ELF-1 (cell line): ENCODE results near the gene IKZF2.
A peak's percentile ranks its signal among the peaks of the same experiment; 100 is the strongest.

Experiments used
- DNase-seq: peaks from one replicate; pipeline ENCODE4 v3.0.0-alpha.2; 2016; ENCODE audit warnings: low read depth, low spot score

The IKZF2 gene

DNA sequence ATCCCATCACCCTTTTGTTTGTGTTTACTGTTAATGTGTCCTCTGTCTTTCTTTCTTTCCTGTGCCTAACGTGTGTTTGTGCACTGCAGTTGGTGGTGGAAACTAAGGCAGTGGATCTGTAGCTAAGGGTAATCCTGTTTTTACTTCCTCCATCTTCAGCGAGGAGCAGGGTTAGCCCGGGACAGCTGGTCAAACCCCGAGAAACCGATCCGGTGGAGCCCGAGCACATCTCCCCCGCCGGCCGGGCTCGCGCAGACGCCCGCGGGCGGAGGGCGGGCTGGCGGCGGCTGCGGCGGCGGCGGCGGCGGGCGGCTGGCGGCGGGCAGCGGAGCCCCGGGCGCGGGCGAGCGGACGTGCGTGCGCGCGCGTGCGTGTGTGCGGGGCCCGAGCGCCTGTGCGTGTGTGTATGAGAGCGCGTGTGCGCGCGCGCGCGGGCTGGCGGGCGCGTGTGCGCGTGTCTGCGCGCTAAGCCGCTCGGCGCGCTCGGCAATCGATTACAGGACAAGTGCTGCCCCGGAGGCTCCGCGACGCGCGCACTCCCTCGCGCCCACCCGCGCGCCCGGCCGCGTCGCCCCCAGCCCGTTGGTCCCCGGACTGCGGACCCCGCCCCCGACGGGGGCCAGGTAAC is at the start of gene IKZF2:
TSS of gene IKZF2 (minus strand) at position 176 of the 628 bp plus-strand sequence. CDS start 2,983 bp downstream, outside the sequence.
- DNase-seq, result peak; percentile 92

DNA sequence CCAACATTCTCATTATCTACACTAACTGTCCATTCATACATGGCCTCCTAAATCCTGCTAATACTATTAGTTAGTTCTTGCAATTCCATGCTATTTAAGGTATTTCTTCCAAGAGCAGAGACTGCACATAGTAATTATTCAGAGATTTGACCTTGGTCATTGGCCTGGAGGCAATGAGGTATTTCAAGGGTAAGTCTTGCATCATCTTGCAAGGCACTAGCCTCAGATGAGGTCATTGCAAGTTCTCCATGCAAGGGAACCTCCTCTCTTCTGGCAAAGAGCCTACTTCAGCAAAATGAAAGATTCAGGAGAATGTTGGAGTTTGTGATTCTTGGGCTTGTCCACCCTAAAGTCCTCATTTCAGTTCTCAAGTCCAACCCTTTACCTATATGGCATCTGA is 48.5 kb upstream of the IKZF2 start:
- DNase-seq, result no peak

DNA sequence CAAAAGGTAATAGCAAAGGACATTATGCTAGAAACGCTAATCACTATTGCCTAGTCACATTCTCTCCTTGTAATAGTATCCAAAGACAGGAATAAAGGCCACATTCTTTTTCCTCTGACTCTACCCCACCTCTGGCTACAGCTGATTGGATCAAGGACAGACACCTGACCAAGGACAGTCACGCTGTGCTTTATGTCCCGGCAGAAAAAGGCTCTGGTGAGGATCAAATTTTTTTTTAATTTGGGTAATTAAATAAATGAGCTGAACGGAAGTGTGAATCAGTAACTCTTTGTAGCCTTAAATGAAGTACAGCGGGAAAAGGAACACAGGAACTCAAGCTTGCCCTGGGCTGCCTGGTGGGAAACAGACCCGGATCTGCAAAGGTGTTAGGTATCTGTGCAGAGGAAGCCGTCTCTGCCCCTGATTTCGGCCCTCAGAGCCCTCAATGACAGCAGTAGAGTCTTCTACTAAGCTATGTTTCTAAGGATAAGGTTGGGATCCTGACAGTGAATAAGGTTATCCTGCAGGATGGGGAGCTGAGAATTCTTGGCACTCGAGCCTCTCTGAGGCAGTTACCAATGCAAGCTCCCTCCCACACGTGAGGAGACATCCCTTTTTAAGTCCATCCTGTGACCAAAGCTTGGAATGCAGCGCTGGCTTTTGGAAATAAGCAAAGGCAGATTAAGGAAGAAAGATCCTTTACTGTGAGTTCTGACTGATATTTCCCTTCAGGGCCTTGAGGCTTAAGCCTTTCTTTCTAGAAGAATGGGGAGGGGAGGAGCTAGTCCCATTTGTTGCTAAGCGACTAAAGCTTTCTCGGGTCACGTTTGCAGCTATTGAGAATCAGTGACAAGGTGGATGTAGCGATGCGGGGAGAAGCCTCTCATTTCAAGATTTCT is 37.8 kb upstream of the IKZF2 start:
- peak; percentile 87 for DNase-seq

DNA sequence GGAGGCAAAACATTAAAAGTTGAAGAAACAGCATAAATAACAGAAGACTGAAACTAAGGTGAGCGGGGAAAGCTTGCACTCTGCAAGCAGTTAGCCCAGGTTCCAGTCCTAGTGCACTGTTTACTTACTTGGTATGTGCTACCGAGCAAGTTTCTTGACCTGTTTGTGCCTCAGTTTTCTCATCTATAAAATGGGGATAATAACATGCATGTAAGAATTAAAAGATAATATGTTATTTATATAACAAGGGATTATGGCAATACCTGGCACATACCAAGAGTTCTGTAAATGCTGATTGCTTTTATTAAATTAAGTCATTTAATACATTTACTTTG is 37.1 kb upstream of the IKZF2 start:
- no peak for DNase-seq

DNA sequence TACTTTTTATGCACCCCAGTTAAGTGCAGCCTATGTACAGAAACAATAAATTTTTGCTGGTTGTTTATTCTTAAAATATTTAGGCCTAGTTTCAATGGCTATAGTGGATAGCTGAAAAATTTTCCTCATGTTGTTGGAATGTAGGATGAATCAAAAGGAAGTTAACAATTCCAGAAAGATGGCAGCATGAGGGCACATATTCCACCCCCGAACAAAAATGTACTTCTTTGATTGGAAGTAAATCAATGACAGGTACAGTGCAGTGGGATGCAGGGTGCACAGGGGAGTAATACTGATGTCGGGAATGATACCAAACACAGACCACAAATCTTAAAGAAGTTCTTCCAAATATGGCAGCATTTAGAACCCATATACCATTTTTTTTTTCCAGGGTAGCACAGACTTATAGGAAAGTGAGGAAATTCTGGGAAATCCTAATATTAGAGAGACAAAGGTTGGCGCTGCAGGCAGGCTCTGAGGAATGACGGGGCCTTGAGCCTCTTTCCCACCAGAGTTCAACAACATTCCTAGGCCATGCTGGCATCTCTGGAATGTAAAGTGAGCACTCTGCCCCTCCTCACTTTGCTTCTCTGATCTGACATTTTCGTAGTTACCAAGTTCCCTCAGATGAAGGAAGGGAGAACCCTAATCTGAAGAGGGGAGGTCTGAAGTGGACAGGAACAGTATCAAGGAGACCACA is 36.6 kb upstream of the IKZF2 start:
- DNase-seq, result peak; percentile 92

DNA sequence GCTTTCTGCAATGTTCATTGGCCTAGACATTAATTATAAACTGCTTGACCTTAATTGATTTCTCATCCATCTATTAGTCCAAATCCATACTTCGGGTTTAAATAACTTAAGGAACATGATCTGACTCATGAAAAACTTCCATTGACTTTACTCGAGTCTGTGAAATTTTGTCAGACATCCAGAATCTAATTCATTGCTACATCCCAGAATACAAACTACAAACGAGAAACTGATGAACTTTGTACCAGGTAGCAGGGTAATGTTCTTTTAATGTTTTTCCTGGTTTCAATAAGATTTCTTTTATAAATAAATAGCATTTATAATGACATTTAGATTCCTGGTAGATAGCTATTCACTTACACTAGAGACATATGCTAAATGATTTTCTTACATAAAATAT is 36.0 kb upstream of the IKZF2 start:
- no peak for DNase-seq

DNA sequence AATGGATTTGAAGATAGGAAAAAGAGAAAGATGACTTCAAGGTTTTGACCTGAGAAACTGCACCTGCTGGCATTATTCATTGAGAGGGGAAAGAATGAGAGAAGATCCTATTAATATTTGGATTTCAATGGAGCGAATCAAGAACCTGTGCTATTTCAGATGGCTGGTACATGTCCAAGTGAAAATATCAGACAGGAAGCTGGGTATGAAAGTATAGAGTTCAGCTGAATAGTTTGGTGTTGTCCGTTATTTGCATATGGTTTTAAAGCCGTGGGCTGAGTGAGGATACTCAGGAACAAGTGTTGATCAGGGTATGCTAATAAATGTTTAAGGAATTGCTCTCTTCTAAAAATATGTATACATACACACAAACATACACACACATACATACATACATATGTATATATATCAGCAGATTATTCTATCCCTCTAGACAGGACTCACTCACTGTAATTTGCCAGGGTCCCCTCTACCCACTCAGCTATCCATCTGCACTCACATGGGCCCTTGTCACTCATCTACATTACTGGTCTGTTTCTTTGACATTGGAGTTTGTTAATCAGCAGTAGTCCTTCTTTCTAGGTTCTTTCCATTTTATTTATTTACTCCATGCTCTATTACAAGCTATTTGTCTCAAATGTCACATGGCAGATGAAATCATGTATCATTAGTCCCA is 33.9 kb upstream of the IKZF2 start:
- DNase-seq, result no peak

DNA sequence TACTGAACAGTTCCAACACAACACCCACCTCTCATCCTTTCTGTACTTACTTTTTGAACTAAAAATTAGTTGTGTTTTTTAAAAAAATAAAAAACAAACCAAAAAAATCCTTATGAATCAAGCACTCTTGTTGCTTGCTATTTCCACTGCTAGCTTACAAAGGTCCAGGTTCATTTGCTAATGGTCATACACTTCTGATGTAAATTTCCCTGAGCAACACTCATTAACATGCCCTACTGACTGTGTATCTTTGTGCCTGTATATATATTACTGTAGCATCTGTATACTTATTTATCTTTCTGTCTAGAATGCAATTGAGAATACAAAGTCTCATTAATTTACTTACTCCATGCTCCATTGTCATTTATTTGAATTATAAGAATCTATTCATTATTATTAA is 30.3 kb upstream of the IKZF2 start:
- no peak for DNase-seq

DNA sequence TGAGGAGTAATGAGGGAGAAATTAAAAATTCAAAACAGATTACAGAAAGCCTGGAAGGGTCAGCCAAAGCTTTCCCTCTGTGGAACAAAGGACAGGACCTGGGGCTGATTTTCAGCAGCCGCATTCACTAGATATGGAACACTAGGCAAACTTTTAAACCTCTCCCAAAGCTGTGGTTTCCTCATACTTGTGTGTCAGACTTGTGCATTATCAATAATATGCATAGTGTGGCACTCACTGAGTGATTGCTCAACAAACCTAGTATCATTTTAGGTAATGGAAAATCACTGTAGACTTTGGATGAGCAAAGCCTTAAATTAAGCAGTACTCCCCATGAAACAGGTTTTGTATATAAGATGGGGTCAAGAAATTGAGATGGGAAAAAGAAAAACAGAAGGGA is 26.3 kb upstream of the IKZF2 start:
- no peak for DNase-seq

DNA sequence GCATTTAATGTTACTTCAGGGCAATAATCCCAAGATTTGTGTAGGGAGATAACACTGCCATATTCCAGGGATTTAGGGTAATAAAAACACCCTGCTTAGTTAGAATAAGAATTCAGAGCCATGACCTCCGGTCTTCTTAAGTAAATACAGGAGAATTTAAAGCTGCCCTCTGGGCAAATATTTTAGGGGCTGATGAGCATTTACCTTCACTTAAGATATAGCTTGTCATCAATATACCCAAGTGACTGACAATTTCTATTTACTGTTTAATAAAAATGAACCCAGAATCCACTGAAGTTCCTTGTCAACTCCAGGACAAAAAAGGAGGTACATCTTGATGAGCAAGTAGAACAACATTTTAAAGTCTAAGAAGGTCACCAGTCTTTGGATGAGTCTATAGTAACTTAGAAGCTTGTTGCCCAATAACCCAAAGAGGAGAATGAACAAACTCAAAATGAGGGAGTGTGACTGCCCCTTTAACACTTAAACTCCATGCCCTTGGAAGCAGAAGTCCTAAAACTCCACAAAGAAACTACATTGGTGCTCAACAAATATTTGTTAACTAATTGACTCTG is 24.3 kb upstream of the IKZF2 start:
- peak; percentile 7 for DNase-seq

DNA sequence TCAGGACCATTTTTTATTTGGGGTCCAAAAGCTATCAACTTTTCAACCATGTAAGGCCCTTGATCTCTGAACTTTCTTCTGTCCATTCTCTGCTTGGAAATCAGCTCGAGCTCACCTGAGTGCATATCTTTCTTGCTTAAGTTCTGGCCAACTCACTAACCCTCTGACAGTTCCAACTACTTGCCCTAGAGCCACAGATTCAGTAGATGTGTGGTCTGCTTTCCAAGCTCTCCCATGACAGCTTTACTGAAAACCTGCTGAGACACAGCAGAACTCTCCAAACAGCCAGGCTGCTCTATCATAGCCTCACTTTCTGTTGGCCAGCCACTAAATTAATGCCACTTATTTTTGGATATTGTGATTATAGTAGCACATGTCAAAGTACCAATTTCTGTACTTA is 21.2 kb upstream of the IKZF2 start:
- peak; percentile 65 for DNase-seq

DNA sequence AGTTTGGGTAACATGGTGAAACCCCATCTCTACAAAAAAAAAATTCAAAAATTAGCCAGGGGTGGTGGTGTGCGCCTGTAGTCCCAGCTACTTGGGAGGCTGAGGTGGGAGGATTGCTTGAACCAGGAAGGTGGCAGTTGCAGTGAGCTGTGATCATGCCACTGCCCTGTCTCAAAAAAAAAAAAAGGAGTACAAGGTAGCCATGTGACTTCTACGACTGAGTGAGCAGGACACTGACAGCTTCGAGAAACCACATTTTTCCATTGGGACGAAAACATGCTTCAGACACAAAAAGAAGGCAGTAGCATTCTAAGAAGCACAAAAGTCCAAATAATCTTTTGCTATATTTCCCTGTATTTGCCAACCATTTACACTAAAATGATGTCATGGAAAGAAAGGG is 19.7 kb upstream of the IKZF2 start:
- no peak for DNase-seq

DNA sequence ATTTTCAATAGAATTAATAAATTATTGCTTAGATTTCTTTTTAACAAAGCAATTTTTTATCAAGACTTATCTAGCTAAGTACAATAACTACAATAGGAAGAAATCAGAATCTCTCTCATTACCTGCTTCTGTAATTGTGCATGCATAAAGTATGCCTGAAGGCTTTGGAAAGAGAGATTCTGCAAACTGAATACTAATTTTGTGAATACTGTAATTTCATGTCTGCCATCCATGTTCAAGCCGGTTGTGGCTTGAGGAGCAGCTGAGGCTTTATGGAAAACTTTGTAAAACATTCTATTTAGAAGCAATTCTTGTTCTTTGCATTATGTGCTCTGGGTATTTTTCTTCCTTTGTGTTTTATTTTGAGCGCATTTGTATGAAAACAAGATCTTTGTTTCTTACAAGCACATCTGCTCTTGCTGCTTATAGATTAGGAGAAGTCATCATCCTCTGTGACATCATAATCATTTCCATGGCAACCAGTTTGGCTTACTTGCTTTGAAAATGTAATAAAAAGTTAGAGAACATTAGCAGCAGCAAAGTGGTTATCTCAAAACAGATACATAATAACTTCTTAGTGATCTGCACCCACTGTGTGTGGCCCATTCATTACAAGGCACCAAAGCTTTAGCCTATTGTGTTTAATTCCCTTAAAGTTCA is 16.0 kb upstream of the IKZF2 start:
- DNase-seq, result no peak

DNA sequence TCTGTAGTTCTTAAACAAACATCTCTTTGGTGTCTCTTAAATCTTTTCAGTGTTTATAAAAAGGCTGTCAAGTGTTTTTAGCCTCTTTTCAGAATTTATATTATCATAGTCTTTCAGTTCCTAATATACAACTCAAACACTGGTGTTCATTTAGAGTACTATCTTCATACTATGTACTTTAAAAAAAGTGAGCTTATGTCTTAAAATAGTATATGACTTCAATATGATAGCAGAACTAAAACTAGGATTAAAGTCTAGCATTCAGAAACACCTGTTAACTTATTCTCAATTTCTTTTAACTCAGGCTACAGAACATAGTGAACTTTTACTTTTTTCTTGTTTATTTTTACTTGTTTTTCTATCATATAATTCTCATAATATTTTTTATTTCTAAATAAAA is 14.7 kb upstream of the IKZF2 start:
- no peak for DNase-seq

DNA sequence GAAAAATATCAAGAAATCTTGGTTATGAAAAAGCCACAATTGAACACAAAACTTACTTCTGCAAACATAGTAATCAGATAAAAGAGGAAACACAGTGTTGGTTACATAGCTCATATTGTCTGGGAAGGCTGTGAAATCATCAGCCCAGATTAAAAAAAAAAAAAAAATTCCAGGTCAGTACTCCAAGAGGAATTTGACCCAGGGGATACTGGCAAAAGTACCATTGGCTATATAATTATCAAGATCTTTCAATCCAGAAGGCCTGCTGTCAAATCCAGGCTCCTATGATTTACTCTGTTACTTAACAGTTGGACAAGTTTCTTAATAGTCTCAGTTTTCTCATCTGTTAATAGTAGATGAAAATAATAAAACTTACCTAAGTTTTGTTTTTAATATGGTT is 12.9 kb upstream of the IKZF2 start:
- DNase-seq, result no peak

DNA sequence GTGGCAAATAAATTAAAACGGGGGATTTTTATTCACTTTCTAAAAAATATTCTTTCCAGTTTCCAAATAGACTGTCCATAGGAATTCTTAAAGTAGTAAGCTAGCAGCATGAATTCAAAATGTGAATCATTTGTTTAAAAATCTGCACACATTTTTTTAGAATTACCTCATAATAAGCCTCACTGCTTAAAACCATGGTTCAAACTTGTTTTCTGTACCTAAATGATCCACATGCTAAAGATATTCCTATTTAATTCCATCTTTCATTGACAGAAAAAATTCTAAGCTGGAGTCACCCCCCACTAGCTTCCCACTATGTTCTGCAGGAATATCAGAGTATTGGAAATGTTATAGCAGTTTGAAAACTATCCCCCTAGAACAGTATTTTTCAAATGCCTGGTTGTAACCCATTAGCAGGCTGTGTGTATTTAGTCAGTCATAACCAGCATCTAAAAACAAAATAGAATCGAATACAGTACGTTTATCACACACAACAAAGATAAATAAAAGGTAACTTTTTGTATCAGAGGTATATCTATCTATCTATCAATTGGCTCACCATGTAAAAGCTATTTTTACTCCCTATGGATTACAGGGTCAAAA is 11.2 kb upstream of the IKZF2 start:
- DNase-seq, result no peak

DNA sequence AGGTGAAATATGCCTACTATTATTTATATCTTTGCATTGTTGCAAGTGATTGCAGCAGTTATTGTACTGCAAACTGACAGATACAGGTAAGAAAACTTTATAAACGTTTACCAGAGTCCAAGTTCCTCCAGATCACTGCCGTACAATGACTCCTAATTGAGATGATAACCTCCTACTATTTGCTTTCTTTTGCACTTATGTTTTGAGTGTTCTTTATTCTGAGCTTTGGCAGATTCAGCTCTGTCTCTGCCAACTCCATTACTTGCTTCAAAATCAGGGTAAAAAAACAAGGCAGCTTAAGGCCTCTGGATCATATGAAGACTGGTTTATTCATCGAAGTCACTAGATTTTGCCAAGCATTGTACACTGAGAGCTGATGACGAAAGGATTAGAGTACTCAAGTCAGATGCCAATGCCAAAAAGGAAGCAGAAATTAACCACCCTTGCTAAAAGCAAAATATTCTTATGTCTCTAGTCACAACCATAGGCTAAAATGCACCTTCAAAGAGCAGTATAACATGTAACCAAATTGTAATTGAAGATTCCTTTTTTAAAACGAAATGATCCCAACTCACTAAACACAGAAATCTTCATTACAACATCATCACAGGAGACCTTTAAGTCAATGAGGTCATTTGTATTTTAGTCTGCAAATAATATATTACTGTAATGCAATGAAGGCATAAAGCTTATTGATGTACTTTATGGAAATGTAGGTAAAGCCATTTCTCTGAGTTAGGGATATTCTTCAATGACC is 10.5 kb upstream of the IKZF2 start:
- no peak for DNase-seq

DNA sequence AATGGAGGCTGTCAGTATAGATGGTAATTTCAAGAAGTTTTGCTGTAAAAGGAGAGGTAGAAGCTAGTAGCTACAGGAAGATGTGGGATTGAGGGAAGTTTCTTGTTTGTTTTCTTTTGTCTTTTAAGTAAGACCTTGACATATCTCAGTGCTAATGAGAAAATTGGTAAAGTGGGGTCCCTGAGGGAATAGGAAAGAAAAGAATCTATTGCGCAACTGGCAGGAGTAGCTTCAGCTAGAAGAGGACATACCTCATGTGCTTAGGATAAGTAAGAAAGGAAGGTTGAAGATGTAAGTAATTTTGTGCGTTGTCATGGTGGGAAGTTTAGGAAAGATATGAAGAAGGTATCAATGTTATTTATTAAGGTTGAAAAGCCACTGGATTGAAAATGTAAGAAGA is 8.4 kb upstream of the IKZF2 start:
- no peak for DNase-seq

DNA sequence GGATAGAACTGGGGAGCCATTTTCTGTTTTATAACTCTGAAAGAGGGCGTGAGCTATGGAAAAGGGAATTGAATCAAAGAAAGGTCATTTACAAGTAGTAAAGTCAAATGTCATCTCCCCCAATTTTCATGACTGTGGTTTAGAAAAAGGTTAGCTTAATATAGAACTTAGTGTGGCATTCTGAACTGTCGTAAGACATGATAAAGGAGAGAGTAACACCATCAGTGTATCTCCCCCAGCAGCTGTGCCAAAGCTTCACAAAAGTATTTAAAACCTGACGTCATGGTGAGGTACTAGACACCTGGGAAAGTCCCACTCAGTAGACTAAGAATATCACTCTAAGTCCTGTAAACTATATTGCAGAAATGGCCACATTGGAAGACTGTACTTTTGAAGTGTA is 5.8 kb upstream of the IKZF2 start:
- no peak for DNase-seq

DNA sequence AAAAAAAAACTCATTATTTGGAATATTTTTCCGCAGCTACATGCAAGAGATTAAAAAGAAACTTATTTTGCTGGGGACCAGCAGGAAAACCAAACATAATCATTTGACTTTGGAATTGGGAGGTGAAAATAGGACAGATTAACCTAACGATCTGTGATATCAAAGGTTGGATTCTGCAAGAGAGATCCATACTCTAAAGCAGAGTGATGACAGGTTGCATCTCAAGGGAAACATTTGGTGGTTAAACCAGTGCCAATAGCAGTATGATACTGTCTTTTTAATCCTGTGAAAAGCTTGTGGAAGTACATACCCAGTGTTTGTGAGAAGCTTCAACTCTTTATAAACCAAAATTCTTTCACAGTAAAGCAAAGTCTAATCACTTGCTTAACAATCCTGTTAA is 5.3 kb upstream of the IKZF2 start:
- DNase-seq, result no peak
